Heart left ventricle (tissue), 16 donors: ENCODE data around the gene UPP2. TPM values are rescaled to one million over a fixed set of nuclear protein-coding genes. Genes with fewer than 3 reads are reported as not detected.

Experiments used
- ATAC-seq, 4 donors: fragments of 200-7000 bp; cut with Tn5 transposase; one replicate each; pipeline ENCODE4 v1.9.1; 2020 to 2022; ENCODE audit warnings: moderate library complexity in 4 of 4, mild to moderate bottlenecking in 3 of 4, moderate number of reproducible peaks in 1 of 4
- DNase-seq, 5 donors: peaks; one replicate each; pipeline ENCODE4 v3.0.0-alpha.2; 2020
- H3K27ac ChIP-seq, 12 donors: fragments of 200-600 bp; sonication (generic) in 4 of 12; one replicate each; pipeline versions ENCODE4 v1.5.0 to v1.8.0; 2016 to 2022; ENCODE audit warnings: mild to moderate bottlenecking in 2 of 12
- H3K27me3 ChIP-seq, 9 donors: fragments of 200-600 bp; sonication (generic) in 2 of 9; one replicate each; pipeline versions ENCODE4 v1.5.1 to v1.8.0; 2016 to 2022; ENCODE audit warnings: mild to moderate bottlenecking in 3 of 9
- H3K36me3 ChIP-seq, 9 donors: fragments of 200-600 bp; sonication (generic) in 2 of 9; one replicate each; pipeline versions ENCODE4 v1.5.0 to v1.8.0; 2018 to 2022; ENCODE audit warnings: mild to moderate bottlenecking in 2 of 9
- H3K4me1 ChIP-seq, 12 donors: fragments of 200-600 bp; sonication (generic) in 4 of 12; one replicate each; pipeline versions ENCODE4 v1.5.0 to v1.8.0; 2016 to 2022; ENCODE audit warnings: mild to moderate bottlenecking in 3 of 12
- H3K4me3 ChIP-seq, 12 donors: fragments of 200-600 bp; sonication (generic) in 4 of 12; one replicate each; pipeline versions ENCODE4 v1.5.0 to v1.8.0; 2017 to 2022; ENCODE audit warnings: mild to moderate bottlenecking in 9 of 12, moderate library complexity in 4 of 12
- H3K9me3 ChIP-seq, 12 donors: fragments of 200-600 bp; sonication (generic) in 4 of 12; one replicate each; pipeline versions ENCODE4 v1.5.0 to v1.8.0; 2016 to 2022; ENCODE audit warnings: mild to moderate bottlenecking in 1 of 12
- POLR2A ChIP-seq, 2 donors: fragments of 450-650 bp; IDR thresholded peaks; one replicate each; pipeline ENCODE4 v1.6.1; 2017; ENCODE audit warnings: antibody characterized with exemption in 2 of 2, mild to moderate bottlenecking in 2 of 2, moderate library complexity in 2 of 2
- WGBS, 4 donors: extraction: QIAGEN DNeasy Blood & Tissue Kit in 2 of 4; methylation state at CpG; one replicate each; pipeline versions ENCODE4 v1.1.5 to v1.1.7; 2013 to 2018; 5-methylcytosine and 5-hydroxymethylcytosine counted together
- intact Hi-C, 10 donors: fragments of 100-400 bp; cut with DNase I; formaldehyde crosslinking; loops; one replicate each; pipeline versions ENCODE4 v1.11.1 to v1.14.2; 2022
- polyA plus RNA-seq, 2 donors: library from polyadenylated mRNA; stranded (reverse); fragments of 200-250 nt; gene quantifications; one replicate each; pipeline ENCODE4 v1.2.3, GENCODE V29; 2013
- total RNA-seq, 9 donors: library from RNA; depleted of rRNA in 2 of 9; stranded (reverse); fragments of >200 nt in 2 of 9; fragmentation: NEBNext Ultra II Directional in 3 of 9; extraction: Animal tissue kit (Norgen Biotek cat#: 25700) in 3 of 9; gene quantifications; one replicate each; pipeline versions ENCODE4 v1.1.0 to v1.2.4, GENCODE V29; 2016 to 2023
- TF ChIP-seq, protein P1 (sequence below), 12 donors: fragments of 200-600 bp; sonication (generic) in 4 of 12; IDR thresholded peaks; one replicate each; pipeline versions ENCODE4 v1.5.0 to v1.8.0; 2018 to 2022; ENCODE audit warnings: antibody characterized with exemption in 12 of 12, mild to moderate bottlenecking in 5 of 12
- donor health status: ischemic (EF 13 %, LVEDD 7.1; RV severe dilation, severe dysfunction).
- donor health status: healthy with polysubstance abuse.
- donor health status: DM: no; HTN: yes; CAD: no.
- donor health status: DM: no; HTN: no; CAD: no.
- donor health status: ischemic (EF 25% LVEDD 6.9; RV normal size, moderate dysfunction).
- donor health status: ischemic (EF 25% LVEDD 5.7; RV mildly dilated, moderate dysfunction).
- donor health status: healthy.
- donor health status: DM: yes; HTN: yes; CAD: no.
- donor health status: ischemic (EF 35%, LVEDD 5.7; RV mildly dilated, moderate dysfunction).
- donor health status: nonischemic (EF 11% LVEDD 7.7; RV severe dilation, severe dysfunction).
- donor health status: DM: yes; HTN: yes; CAD: no.
- donor health status: PGD.
- donor health status: ischemic (EF 29% LVEDD 5.4; RV normal size, mild dysfunction).
- donor health status: nonischemic (EF 23%, LVEDD 6.1; RV moderate dilation, normal function).

The UPP2 gene
- total and polyA plus RNA-seq, 11 donors = not detected

- intact Hi-C loops = no loop called here
- H3K27ac ChIP-seq = no peak overlapping the region
- H3K27me3 ChIP-seq = no peaks in the 10 kb centered on the region
- TF ChIP-seq POLR2A (IDR thresholded peaks at IDR 0.05) = no peak
- TF ChIP-seq, protein P1, sequence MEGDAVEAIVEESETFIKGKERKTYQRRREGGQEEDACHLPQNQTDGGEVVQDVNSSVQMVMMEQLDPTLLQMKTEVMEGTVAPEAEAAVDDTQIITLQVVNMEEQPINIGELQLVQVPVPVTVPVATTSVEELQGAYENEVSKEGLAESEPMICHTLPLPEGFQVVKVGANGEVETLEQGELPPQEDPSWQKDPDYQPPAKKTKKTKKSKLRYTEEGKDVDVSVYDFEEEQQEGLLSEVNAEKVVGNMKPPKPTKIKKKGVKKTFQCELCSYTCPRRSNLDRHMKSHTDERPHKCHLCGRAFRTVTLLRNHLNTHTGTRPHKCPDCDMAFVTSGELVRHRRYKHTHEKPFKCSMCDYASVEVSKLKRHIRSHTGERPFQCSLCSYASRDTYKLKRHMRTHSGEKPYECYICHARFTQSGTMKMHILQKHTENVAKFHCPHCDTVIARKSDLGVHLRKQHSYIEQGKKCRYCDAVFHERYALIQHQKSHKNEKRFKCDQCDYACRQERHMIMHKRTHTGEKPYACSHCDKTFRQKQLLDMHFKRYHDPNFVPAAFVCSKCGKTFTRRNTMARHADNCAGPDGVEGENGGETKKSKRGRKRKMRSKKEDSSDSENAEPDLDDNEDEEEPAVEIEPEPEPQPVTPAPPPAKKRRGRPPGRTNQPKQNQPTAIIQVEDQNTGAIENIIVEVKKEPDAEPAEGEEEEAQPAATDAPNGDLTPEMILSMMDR (IDR thresholded peaks at IDR 0.05) = no peak
- H3K36me3 ChIP-seq = no peaks in the 10 kb centered on the region
- DNase-seq = no peak
- no peaks in the 10 kb centered on the region for H3K4me1 ChIP-seq
- H3K9me3 ChIP-seq = no peaks in the 10 kb centered on the region
- 68 to 83% (median 74%) methylated on average over 2 of the region's 2 CpGs for WGBS, 4 donors
- ATAC-seq = no peak
- H3K4me3 ChIP-seq = no peak overlapping the region
Observed at GRCh38 chr2:158097481-158097880, 4.2 kb upstream of the UPP2 start.

GRCh38 chr2:158098178-158098577, 3.5 kb upstream of the UPP2 start:
- DNase-seq = no peak
- no peaks in the 10 kb centered on the region for H3K27me3 ChIP-seq
- no peaks in the 10 kb centered on the region for H3K9me3 ChIP-seq
- 81 to 88% (median 86%) methylated on average over 4 of the region's 4 CpGs for WGBS, 4 donors
- H3K27ac ChIP-seq = no peak overlapping the region
- no peaks in the 10 kb centered on the region for H3K36me3 ChIP-seq
- H3K4me3 ChIP-seq = no peak overlapping the region
- intact Hi-C loops = no loop called here
- H3K4me1 ChIP-seq = no peaks in the 10 kb centered on the region
- TF ChIP-seq POLR2A (IDR thresholded peaks at IDR 0.05) = no peak
- TF ChIP-seq, protein P1 (IDR thresholded peaks at IDR 0.05) = no peak
- ATAC-seq = no peak

- TF ChIP-seq, protein P1 (IDR thresholded peaks at IDR 0.05) = no peak
- TF ChIP-seq POLR2A (IDR thresholded peaks at IDR 0.05) = no peak
- WGBS, 4 donors = 89 to 92% (median 91%) methylated on average over 3 of the region's 3 CpGs
- intact Hi-C loops = no loop called here
- Histone ChIP-seq H3K9me3 (no peaks in the 10 kb centered on the region), H3K27me3 (no peaks in the 10 kb centered on the region), H3K36me3 (no peaks in the 10 kb centered on the region), H3K4me1 (no peaks in the 10 kb centered on the region), H3K27ac (no peak overlapping the region), H3K4me3 (no peak overlapping the region)
- ATAC-seq (no peak), DNase-seq (no peak)
Observed at GRCh38 chr2:158099716-158100115, 2.0 kb upstream of the UPP2 start.

DNA sequence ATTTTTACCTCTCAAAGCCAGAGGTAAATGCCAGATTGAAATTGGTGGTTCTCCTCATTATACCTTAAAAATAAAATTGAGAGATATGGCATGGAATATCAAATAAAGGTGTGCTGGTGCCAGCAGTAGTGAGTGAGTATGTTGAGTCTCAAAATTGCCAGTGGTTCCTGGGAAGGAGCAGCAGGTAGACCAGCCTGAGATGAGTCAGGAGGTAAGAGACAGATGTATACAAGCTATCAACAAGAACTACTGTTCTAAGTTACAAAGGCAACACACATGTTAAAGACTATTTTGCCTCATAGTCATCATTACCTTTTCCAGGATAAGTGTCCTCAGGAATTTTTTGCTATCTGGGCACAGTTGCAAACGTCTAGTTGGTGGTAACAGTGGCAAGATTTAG, 1.3 kb upstream of the UPP2 start:
- 71 to 95% (median 79%) methylated on average over 1 of the region's 1 CpG for whole genome bisulfite sequencing, 4 donors
- Histone ChIP-seq H3K9me3 (no peaks in the 10 kb centered on the region), H3K27me3 (no peaks in the 10 kb centered on the region), H3K36me3 (no peaks in the 10 kb centered on the region), H3K4me3 (no peak overlapping the region), H3K4me1 (no peaks in the 10 kb centered on the region), H3K27ac (no peak overlapping the region)
- TF ChIP-seq, protein P1 (IDR thresholded peaks at IDR 0.05) = no peak
- TF ChIP-seq POLR2A (IDR thresholded peaks at IDR 0.05) = no peak
- no peak for ATAC-seq
- DNase-seq = no peak
- intact Hi-C loops = no loop called here
